HG03354 (cell line): ENCODE data around the gene CCL26.
"Not testable (repeated sequence)": the region's sequence is repeated elsewhere in the genome, so short reads cannot be mapped to it uniquely, and the experiment has no call there.

Source experiments
- ATAC-seq: cut with Tn5 transposase; IDR thresholded peaks from one replicate; pipeline ENCODE4 v1.9.1; 2021; ENCODE audit warnings: mild to moderate bottlenecking; ENCODE audit not compliant: unreplicated experiment, poor library complexity, severe bottlenecking

The CCL26 gene

DNA sequence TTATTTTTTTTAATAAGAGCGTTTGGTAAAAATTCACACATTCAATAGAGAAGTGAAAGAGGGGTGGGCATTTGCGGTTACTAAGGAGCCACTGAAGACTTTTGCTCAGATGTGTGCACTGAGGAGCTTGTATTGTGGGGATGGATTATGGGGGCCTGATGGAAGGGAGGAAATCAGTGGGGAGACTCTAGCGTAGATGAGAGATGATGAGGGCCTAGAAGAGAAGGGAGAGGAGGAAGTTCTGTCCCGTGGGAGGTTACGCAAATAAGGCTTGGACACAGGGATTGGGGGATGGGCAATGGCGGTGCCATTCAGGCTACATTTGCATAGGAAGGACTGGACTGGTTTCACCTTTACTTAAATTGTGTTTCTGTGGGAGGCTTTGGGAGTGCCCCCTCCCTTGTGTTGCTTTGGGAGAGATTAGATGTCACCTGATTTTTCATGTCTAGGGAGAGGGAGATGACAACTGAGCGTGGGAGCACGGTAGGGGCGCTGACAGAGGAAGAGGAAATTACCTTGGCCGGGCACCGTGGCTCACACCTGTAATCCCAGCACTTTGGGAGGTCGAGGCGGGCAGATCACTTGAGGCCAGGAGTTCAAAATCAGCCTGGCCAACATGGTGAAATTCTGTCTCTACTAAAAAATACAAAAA is 31.0 kb downstream of the CCL26 start:
- no peak for ATAC-seq

DNA sequence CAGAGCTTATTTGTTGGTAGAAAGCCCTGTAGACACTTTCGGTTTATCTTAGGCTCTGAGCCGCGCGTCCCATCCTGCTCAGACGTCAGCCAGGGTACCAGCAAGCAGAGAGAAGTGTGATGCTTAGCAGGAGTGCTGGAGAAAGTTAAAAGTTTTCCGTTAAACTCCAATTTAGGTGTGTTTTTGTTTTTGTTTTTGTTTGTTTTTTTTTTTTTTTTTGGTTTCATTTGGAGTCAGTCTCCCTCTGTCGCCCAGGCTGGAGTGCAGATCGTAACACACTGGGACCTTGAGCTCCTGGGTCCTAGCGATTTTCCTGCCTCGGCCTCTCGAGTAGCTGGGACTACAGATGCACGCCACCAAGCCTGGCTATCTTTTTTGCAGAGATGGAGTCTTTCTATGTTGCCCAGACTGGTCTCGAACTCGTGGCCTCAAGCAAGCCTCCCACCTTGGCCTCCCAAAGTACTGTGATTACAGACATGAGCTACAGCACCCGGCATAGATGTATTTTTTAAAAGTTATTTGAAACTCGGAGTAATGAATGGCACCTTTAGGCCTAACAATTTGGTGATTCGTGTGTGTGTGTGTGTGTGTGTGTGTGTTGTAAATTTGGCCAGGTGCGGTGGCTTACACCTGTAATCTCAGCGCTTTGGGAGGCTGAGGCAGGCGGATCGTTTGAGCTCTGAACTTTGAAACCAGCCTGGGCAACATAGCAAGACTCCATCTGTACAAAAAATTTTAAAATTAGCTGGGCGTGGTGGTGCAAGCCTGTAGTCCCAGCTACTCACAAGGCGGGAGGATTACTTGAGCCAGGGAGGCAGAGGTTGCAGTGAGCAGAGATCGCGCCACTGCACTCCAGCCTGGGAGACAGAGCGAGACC is 32.0 kb downstream of the CCL26 start:
- ATAC-seq, result peak; percentile 45

DNA sequence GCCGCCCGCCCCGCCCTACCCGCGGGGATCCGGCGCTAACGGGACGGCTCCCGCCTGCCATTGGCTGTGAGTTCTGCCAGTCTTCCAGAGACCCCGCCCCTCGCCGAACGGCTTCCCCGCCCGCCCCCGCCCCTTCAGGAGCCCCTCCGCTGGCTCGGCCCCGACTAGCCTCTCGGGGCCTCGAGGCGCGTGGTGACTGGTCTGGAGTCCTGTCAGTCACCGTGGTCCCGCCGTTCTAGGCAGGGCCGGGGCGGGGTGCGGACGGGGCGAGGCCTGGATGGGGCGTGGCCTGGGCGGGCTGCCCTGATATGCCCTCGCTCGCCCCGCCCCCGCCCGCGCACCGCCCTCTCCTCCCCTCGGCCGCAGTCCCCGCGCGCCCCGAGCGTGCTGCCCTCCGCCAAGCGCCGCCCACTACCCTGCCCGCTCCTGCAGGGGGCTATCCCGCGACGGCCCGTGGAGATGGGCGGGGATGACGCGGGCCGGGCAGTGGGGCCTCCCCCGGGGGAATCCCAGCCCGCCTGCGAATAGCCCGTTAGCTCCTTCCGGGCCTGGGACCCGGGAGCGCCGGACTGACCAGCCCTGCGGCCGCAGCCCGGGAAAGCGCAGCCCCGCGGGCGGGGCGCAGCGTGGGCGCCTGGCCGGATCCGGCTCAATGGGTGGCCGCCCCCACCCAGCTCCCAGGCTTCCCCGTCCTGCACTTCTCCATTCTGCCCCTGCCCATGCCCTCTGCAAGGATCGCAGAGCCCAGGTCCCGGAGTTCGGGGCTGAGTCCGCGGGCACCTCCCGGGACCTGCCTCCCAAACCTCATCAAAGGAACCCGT is 32.8 kb downstream of the CCL26 start:
- peak; percentile 90 for ATAC-seq

DNA sequence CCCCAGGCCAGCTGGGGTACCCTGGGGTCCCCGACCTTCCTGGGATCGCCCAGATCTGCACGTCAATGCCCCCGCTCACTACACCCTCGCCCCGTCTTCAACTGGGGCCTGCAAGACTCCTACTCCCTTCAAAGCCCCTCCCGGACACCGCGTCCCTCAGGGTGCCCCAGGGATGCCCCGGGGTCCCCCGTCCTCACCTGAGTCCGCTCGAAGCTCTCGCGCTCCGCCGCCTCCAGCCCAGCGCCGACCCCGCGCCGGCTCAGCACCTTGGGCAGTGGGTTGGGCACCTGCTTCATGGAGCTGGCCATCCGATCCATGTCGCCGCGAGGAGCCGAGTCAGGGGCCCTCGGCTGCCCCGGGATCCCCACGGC is 33.4 kb downstream of the CCL26 start, which contains the start of gene HIP1:
HIP1 (minus strand) TSS at position 338 of the 371 bp plus-strand sequence; CDS start at position 317, 21 bp downstream.
- ATAC-seq, result peak; percentile 16

DNA sequence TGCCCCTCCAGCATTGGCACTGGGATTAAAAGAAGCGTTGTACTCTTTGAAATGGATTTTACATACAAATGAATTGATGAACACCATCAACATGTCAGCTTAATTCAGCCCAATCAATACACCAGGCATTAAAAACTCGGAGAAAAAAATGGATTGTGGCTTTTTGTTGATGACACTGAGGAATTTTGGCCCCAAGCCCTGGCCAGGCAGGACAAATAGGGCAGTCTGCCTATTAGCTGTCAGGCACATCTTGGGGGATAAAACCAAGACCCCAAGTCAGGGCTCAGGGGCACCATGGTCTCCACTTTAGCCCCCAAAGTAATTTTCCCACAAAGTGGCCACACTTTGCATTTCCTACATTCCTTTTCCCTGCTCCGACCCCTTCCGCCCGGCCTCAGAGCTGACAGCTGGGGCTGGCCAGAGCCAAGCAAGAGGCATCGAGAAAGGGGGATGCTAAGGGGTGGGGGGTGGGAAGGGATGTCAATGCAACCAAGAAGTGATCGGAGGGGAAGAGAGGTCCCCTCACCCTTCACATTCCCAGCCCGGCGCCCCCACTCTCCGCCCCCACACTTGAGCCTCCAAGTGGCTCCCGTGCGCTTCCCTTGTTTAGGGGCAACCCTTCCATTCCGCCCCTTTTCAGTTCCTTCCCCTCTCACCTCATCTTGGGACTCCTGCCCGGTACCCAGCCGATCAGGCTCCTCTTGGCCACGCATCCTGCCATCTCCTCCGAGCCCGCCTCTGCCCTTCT is 34.0 kb downstream of the CCL26 start:
- no peak for ATAC-seq

DNA sequence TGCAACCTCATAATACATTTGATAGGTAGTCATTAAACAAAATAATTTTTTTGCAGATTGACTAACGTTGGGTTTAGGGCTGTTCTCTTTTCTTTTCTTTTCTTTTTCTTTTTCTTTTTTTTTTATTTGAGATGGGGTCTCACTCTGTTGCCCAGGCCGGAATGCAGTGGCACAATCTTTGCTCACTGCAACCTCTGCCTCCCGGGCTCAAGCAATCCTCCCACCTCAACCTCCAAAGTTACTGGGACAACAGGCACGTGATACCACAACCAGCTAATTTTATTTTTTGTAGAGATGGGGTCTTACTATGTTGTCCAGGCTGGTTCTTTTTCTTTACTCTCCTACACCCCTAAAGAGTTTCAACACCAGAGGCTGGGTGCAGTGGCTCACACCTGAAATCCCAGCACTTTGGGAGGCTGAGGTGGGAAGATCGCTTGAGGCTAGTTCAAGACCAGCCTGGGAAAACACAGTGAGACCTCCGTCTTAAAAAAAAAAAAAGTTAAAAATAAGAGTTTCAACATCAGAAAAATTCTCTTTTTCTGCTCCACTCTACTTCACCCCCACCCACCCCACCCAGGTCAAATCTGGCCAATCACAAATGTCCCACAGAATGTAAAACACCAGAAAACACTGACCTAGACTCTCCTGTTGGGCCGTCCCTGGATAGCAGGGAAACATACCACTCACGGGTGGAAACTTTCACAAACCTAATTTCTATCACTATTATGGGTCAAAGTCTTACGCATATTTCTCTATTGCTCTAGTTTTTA is 36.2 kb downstream of the CCL26 start:
- ATAC-seq, result no peak

DNA sequence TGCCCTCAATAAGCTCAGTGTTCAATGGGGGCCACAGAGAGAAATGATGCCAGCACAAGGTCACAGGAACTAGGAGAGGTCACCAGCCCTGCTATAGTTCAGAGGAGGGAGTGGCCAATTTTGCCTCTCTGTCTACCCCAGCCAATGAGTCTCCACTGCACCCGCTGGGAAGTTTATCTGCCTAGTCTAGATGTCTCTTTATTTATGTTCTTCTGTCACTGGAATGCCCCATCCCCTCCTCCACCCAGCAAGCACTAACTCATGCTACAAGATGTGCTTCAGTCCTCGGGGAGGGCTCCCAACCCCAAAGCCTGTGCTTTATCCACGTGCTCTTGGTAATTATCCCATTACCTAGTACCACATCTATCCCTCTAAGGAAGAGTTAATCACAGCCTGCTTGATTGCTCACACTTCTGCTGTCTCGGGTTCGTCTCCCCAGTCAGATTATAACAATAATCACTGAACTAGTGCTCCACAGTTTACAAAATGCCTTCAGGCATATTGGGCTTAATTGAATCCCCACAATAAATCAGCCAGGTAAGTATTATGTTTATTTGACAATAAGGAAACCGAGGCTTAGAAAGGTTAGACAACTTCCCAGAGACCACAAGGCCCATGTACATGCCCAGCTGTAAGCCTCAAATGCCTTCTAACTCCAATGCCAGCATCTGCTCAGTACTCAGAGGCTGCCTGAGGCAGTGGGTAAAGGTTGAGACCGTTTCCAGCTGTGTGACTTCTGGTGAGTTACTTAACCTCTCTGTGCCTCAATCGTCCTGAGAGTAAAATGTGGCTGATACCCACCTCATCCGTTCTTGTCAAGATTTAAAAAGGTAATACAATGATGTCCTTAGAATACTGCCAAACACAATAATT is 37.2 kb downstream of the CCL26 start:
- ATAC-seq, result no peak

DNA sequence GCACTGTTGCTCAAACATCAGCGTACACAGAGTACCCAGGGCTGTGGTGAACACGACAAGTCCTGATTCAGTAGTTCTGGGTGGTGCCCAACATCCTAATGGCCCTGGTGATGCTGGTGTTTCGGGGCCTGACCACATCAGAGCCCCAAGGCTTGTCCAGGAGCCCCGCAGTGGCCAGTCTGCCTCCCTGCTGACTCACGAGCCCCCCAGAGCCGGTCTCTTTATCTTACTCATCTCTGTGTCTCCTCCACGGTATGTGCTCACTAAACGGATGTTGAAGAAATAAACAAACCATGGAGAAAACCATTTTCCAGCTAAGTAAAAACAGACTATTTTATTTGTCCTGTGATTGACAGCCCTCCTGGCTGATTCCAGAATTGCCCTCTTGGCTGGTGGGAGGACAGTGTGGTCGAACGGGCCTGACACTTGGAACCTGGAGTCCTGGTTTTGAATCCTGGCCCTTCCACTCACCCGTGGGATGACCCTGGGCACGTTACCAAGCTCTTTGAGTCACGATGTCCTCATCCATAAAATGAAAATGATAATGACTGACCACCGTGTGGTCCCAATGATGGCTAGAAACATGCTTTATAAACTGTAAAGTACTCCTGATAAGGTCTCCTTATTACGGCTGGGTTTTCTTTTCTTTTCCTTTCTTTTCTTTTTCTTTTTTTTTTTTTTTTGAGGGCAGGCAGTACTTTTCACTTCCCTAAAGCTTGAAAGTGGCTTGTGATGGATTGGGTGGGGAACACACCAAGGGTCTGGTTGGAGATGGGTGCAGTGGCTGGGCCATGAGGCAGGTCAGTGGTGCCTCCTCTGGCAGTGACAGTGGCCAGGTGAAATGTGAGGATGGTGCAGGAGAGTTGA is 39.0 kb downstream of the CCL26 start:
- ATAC-seq, result no peak

DNA sequence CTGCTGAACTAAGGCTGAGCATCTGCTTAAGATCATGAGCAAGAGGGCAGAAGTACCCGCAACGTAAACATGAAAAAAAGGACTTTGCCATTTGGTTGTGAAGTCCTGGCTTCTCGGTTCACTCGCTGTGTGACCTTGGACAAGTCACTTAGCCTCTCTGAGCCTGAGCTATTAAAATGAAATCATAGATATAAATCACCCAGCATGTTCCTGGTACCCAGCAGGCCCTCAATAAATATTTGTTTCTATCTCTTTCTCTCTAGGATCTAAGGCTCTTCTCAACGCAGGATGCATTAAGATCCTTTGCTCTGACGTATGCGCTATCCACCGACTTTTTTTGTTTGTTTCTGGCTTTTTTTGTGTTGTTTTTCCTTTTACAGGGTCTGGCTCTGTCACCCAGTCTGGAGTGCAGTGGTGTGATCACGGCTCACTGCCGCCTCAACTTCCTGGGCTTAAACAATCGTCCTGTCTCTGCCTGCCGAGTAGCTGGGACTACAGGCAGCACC is 39.9 kb downstream of the CCL26 start:
- no peak for ATAC-seq

DNA sequence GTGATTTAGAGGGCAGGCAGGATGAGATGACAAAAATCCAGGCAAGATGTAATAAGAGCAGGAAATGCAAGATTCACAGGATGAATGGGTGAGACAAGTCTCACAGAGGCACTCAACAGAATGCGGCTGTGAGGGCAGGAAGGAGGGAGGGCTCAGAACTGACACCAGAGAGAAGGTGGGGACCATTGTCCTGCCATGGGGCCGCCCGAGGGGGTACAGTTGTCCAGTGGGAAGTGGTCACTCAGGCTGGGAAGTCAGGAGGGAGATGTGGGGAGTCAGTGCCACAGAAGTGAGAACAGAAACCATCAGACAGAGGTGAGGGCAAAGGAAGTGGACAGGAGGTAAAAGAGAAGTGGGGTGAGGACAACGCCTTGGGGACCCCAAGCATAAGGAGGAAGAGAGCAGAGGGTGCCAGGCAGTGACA is 42.1 kb downstream of the CCL26 start:
- no peak for ATAC-seq

DNA sequence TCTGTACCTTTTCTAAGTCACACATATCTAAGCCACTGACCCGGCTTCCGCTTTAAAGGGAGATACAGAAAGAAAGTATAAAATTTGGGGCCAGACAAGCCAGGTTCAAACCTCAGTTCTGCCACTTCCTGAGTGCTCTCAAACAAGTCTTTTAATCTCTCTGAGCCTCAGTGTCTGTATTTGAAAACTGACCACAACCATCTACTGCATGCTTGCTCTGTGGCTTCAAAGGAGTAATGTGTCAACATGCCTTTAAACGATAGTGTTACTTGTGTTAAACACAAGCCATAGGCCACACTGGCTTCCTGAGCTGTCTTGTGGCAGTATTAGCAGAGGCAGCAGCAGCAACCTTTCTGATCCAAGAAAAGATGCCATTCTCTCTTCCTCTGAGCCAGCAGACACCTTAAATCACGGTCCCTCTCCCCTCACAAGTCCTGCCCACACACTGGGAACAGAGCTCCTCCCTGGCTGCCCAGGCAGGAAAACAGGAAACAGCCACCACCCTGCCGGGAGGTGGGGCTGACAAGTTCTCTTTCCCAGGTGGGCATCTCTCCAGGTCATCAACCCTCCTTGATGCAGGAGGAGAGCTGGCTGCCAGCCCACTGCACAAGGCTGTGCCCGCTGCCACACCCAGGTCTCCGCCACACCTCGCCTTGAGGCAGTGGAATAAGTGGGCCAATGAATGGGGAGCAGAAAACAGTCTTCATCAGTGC is 44.0 kb downstream of the CCL26 start:
- no peak for ATAC-seq

DNA sequence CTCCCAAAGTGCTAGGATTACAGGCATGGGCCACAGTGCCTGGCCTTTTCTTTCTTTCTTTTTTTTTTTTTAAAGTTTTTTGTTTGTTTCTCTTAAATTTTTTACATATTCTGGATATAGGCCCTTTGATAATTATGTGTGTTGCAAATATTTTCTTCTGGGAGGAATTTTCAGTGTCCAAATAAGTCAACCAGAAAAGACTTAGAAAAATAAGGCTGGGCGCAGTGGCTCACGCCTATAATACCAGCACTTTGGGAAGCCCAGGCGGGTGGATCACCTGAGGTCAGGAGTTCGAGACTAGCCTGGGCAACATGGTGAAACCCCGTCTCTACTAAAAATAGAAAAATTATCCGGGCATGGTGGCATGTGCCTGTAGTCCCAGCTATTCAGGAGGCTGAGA is 44.7 kb downstream of the CCL26 start:
- ATAC-seq, result not testable (repeated sequence)

DNA sequence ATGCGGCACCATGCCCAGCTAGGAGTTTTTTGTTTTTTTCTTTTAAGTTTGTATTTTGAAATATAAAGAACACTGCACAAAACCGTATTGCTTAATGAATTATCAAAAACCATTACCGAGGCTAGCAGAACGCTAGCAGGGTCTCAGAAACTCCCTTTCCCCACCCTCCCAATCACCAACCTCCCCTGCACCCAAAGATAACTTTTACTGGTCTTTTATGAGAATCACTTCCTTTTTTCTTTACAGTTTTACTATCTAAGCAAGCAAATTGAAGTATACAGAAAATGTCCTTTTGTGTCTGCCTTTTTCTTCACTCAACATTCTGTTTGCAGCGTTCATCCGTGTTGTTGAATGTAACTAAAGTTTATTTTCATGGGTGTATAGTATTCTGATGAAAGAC is 46.7 kb downstream of the CCL26 start:
- no peak for ATAC-seq

DNA sequence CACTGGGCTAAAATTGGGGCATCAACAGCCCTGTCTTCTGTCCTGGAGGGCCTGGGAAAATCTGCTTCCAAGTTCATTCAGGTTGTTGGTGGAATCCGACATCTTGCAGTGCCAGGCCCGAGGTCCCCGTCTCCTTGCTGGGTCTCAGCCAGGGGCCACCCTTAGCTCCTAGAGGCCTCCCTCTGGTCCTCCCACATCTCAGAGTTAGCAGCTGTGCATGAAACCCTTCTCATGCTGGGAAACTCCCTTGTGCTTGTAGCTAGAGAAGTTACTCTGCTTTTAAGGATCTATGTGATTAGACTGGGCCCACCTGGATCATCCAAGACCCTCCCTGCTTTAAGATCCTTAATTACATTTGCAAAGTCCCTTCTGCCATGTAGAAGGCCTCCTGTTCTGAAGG is 48.6 kb downstream of the CCL26 start:
- ATAC-seq, result no peak

DNA sequence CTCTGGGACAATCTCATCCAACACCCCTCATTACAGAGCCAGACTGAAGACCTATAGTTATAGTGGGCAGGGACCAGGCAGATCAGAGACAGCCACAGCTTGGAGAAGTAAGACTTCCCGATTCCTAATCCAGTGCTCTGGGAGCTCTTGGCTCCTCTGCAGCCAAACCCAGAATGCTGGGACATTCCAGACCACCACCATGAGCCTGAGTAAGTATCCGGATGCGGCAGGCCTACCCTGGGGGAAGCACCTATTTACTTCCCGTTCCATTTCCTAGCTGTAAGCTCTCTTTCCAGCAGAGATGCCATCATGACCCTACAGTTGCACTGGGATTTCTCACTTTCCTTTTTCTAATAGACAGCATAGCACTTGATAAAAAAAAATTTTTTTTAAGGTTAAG is 49.6 kb downstream of the CCL26 start:
- no peak for ATAC-seq

DNA sequence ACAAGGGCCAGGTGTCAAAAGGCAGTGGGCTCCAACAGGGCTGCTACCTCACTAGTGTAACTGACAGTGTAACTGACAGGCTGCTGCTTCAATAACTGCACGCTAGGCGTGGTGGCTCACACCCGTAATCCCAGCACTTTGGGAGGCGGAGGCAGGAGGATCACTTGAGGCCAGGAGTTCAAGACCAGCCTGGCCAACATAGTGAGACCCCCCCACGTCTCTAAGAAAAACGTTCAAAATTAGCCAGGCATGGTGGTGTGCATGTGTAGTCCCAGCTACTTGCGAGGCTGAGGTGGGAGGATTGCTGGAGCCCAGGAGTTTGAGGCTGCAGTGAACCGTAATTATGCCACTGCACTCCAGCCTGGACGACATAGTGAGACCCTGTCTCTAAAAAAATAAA is 50.1 kb downstream of the CCL26 start:
- not testable (repeated sequence) for ATAC-seq
